ENCODE results near the gene SOX3. TPM values are rescaled to one million over a fixed set of nuclear protein-coding genes. Genes with fewer than 3 reads are reported as not detected.

SOX3 gene
- not detected for total RNA-seq

DNA sequence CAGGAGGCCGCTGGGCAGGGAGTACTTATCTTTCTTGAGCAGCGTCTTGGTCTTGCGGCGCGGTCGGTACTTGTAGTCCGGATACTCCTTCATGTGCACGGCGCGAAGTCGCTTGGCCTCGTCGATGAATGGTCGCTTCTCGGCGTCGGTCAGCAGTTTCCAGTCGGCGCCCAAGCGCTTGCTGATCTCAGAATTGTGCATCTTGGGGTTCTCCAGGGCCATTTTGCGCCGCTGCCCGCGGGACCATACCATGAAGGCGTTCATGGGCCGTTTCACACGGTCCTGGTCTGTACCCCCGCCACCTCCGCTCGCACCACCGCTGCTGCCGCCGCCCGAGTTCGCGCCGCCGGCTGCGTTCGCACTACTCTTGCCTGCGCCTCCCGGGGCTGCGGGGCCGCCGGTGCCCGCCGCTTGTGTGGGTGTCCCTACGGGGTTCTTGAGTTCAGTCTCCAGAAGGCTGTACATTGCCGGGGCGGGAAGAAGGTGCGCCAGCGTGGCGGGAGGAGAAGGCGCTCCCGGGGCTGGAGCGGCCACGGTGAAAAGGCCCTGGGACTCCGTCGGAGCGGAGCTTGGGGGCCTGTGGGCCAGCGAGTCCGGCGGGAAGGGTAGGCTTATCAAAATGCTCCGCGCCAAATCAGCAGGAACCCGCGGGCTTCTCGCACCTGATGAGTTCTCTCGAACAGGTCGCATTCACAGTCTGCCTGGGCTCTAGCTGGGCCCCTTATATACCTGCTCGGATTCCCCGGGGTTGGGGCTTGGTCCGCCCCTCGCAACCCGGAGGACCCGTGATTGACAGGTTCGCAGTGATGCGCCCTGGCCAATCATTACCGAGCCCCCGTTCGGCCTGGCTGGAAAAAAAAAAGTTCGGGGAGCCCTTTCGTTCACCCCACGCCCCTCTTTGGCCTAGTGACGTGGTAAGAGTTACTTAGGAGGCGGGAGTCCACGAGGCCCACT, at the start of gene SOX3:
TSS of gene SOX3 (minus strand) at position 699 of the 954 bp plus-strand sequence. CDS start at position 690, 9 bp downstream.
- Mint-ChIP-seq H3K36me3 (no peaks in the 10 kb centered on the region), H3K27me3 (peaks cover 78% of the 10 kb centered on the region), H3K4me3 (no peak within 1 kb of the TSS), H3K27ac (no peak within 1 kb of the TSS), H3K4me1 (peaks cover 1% of the 10 kb centered on the region), H3K9me3 (no peaks in the 10 kb centered on the region)
- DNase-seq, result no peak

DNA sequence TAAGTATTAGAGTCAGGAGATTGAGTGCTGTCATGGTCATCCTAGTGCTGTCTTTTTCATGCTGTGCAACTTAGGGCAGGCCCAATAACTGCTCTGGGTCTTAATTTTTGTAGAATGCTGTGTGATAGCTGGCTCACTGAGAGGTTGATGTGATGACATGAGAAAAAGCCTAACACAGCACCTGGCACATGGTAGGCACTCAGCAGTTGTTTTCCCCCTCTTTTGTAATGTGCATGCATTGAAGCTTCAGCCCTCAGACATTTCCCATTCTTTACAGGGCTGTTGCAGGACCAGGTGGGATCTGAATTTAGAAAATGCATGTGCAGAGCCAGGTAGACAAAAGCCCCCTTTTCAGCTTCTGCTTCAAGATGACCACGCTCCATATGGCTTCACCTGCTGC, 44.1 kb upstream of the SOX3 start:
- no peak overlapping the region for H3K4me3 Mint-ChIP-seq
- peaks cover 5% of the 10 kb centered on the region for H3K27me3 Mint-ChIP-seq

DNA sequence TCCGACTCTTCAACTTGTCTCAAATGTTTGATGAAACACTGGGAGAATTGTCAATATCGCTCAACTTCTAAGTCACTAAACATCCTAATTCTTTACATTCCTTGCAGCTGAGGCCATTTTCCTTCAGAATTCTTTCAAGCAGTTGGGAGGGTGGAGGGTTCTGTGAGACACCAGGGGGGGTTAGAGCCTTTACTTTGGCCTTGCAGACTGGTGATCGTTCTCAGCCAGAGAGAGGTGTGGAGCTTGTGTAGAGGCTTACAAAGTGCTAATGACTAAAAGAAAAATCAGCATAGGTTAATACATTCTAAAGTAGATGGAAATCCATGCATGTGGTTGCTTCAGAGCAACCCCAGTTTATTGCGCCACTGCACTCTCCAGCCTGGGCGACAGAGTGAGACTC, 21.3 kb upstream of the SOX3 start:
- no peaks in the 10 kb centered on the region for H3K27me3 Mint-ChIP-seq
- no peak overlapping the region for H3K27ac Mint-ChIP-seq
- H3K36me3 Mint-ChIP-seq, result no peaks in the 10 kb centered on the region
- no peak overlapping the region for H3K4me3 Mint-ChIP-seq
- no peaks in the 10 kb centered on the region for H3K4me1 Mint-ChIP-seq
- no peaks in the 10 kb centered on the region for H3K9me3 Mint-ChIP-seq
- DNase-seq, result no peak

More for the DNA sequence above, 44.1 kb upstream of the SOX3 start:
- no peak for DNase-seq
- Mint-ChIP-seq H3K9me3 (no peaks in the 10 kb centered on the region), H3K4me1 (no peaks in the 10 kb centered on the region), H3K36me3 (no peaks in the 10 kb centered on the region), H3K27ac (no peak overlapping the region)

DNA sequence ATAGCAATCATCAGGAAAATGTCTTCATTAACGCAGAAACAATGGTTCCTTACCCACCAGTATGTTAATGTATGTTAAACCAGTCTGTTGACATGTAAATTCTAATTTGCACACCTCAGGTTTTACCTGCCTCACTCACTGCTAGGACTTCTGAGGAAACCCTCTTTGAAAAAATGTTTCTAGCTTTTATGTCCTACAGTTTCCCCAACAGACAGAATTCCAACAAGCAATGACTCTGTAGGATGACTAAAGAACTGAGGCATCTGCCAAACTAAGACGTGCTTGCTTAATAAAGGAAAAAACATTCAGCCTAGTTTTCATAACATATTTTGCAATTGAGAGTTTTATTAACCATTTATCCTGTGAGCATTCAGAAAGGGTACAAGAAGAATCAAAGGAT, 20.6 kb upstream of the SOX3 start:
- Mint-ChIP-seq H3K4me3 (no peak overlapping the region), H3K36me3 (no peaks in the 10 kb centered on the region), H3K27ac (no peak overlapping the region), H3K9me3 (no peaks in the 10 kb centered on the region), H3K4me1 (no peaks in the 10 kb centered on the region), H3K27me3 (no peaks in the 10 kb centered on the region)
- DNase-seq, result no peak

DNA sequence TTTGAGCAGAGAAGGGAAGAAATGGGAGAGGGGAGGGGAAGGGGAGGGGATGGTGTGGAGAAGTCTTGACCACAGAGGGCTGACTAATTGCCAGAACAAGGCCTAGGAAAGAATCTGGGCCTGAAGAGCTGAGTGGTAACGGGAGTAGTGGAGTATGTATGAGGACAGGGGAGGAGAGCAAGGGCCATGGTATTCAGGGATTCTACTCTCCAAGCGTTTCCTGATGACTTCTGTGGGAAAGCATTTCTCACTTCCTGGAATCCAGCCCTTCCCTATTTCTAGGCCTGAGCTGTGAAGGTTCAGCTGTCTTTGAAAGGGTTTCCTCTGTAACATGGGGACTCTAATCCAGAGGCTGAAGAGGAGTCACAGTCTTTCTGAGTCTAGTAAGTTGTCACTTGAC, 19.7 kb upstream of the SOX3 start:
- no peaks in the 10 kb centered on the region for H3K36me3 Mint-ChIP-seq
- DNase-seq, result no peak
- H3K27ac Mint-ChIP-seq, result no peak overlapping the region
- H3K27me3 Mint-ChIP-seq, result no peaks in the 10 kb centered on the region
- H3K9me3 Mint-ChIP-seq, result no peaks in the 10 kb centered on the region
- H3K4me3 Mint-ChIP-seq, result no peak overlapping the region
- H3K4me1 Mint-ChIP-seq, result no peaks in the 10 kb centered on the region

DNA sequence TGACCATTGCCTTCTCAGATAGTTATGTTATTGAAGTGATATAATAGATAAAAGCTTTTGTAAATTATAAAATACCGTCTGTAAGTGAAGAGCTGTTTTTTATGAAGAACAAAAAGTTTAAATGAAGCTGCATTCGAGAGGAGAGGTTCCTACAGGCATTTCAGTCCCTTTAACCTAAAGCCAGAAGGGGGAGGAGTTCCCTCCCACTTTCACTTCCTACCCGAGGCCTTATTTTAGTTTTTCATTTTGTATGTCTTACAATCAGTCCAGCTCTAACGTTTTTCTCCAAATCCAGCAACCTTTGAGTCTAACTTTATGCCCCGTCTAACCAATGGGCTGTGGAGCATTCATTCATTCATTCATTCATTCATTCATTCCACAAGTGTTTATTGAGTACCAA, 16.5 kb upstream of the SOX3 start:
- Mint-ChIP-seq H3K27me3 (no peaks in the 10 kb centered on the region), H3K4me3 (no peak overlapping the region), H3K9me3 (no peaks in the 10 kb centered on the region), H3K27ac (no peak overlapping the region), H3K4me1 (no peaks in the 10 kb centered on the region), H3K36me3 (no peaks in the 10 kb centered on the region)
- DNase-seq, result no peak

DNA sequence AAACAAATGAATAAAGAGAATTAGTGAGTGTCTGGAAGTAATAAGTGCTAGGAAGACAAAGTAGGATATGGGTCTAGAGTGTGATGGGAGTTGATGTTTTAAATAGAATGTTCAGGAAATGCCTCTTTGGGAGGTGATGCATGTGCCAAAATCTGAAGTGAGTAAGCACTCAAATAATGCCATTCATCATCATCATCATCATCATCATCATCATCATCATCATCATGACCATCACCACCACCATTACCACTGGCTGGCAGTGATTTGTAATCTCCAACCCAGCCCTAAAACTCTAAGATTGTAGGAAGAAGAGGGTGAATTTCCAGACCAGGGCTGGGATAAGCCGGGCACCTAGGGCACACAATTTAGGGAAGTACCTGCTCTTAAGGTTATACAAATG, 9.7 kb upstream of the SOX3 start:
- H3K4me3 Mint-ChIP-seq, result no peak overlapping the region
- peaks cover 19% of the 10 kb centered on the region for H3K27me3 Mint-ChIP-seq

DNA sequence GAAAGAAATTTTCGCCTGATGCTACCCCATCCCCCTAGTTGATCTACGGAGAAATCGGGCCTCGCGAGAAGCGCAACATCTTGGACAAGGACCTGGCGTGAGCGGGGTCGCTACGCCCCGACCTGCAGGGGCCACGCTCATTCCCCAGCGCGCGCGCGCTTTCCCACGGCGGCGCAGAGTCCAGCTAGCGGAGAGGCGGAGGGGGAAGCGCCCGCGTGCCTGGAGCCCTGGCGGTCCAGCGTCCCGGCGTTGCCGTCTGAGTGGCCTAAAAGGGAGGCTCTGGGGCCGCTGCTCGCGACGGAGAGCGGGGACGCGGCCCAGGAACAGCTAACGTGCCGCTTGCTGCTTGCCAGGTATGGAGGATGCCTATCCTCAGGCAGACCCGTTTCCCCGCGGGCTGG, 6.0 kb upstream of the SOX3 start:
- DNase-seq, result no peak
- peaks cover 51% of the 10 kb centered on the region for H3K27me3 Mint-ChIP-seq

More for the DNA sequence above, 9.7 kb upstream of the SOX3 start:
- Mint-ChIP-seq H3K9me3 (no peaks in the 10 kb centered on the region), H3K4me1 (no peaks in the 10 kb centered on the region), H3K27ac (no peak overlapping the region), H3K36me3 (no peaks in the 10 kb centered on the region)
- DNase-seq, result no peak

DNA sequence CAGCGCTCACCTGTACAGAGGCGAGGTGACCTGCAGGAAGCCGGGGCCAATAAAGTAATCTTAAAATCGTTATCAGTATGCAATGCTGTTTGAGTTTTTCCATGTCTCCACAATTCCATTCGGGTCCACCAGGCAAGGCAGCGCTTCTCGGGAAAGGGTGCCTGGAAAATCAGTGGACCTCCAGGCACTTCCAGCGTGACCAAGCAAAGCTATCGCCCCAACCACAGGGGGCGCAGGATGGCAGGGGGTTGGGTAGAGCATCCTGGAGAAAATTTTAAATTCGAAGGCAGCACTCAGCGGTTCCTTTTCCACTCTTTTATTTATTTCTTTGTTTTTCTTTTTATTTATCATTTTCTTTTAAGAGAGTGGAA, 5.4 kb upstream of the SOX3 start:
- Mint-ChIP-seq H3K4me3 (no peak overlapping the region), H3K4me1 (peaks cover 1% of the 10 kb centered on the region), H3K36me3 (no peaks in the 10 kb centered on the region), H3K27me3 (peaks cover 57% of the 10 kb centered on the region), H3K27ac (no peak overlapping the region), H3K9me3 (no peaks in the 10 kb centered on the region)
- no peak for DNase-seq

More for the DNA sequence above, 6.0 kb upstream of the SOX3 start:
- no peak overlapping the region for H3K4me3 Mint-ChIP-seq
- no peaks in the 10 kb centered on the region for H3K36me3 Mint-ChIP-seq
- H3K27ac Mint-ChIP-seq, result no peak overlapping the region
- H3K9me3 Mint-ChIP-seq, result no peaks in the 10 kb centered on the region
- peaks cover 1% of the 10 kb centered on the region for H3K4me1 Mint-ChIP-seq

DNA sequence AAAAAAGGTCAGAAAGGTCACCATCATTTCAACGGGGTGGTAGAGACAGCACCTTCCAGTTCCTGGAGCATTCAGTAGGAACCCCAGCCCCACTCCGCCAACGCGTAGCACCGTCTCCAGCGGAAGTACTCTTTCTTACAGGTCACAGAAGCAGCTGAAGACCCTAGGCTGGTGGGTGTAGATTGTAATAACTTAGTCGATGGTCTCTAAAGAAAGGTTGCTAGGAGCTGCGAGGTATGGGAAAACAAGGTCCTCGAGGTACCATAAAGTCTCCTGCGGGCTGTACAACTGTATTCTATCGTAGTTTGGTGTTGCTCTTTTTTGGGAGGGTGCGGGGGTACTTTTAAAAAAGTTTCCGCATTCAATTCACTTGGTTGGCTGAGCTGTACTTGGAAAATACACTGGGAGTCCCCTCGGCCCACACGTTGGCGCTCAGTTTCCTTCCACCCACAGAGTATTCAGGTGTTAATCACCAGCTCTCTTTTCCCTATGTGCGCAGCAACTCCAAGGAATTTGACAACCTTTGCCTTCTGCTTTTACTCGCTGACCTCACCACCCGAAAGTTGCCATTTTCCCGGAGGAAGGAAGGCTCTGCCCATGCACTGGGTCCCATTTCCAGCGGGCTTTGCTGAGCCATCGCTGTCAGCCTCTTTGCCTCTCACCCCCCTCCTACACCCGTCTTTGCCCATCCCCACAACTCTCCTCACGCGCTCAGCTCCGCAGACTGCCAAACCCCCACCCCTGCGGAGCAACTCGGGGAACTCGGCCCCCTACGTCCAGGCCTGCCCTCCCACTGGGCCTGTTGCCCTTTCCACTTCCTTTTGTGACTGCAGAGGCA, 4.8 kb upstream of the SOX3 start:
- Mint-ChIP-seq H3K4me3 (no peak overlapping the region), H3K27ac (no peak overlapping the region), H3K4me1 (peaks cover 1% of the 10 kb centered on the region), H3K9me3 (no peaks in the 10 kb centered on the region), H3K27me3 (peaks cover 62% of the 10 kb centered on the region), H3K36me3 (no peaks in the 10 kb centered on the region)
- no peak for DNase-seq

DNA sequence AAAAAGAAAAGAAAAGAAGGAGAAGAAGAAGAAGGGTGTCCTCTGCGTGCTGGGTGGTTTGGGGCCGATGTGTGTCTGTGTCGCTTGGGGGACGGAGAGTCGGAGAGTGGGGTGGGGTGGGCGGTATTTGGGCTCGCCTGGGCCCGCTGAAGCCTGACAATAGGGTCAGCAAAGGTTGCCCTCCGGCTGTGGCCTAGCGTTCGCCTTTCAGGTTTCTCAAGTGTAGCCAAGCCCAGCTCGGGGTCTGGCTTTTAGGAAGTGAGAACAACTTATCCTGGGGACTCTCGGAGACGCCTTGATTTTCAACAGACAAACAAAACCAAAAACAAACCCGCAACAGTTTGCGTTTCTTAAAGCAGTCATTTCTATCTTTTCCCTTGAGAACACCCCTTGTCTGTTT, 4.1 kb upstream of the SOX3 start:
- no peak for DNase-seq
- H3K27me3 Mint-ChIP-seq, result peaks cover 62% of the 10 kb centered on the region
- H3K9me3 Mint-ChIP-seq, result no peaks in the 10 kb centered on the region
- H3K27ac Mint-ChIP-seq, result no peak overlapping the region
- H3K4me3 Mint-ChIP-seq, result no peak overlapping the region
- H3K36me3 Mint-ChIP-seq, result no peaks in the 10 kb centered on the region
- H3K4me1 Mint-ChIP-seq, result peaks cover 1% of the 10 kb centered on the region

DNA sequence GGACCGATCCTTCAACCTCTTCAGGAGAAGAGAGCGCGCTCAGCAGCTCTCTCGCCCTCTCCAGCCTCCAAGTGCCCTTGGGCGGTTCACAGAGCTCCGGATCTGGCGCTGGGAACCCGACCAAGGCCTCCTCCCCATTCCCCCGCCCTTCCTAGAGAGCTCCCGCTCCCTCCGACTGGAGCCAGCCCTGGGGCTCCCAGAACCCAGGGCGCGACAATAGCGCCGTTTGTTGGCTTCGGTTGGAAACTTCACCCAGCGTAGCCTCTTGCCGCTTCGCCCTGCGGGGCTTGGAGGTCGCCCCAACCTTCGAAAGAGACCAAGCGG, 3.1 kb upstream of the SOX3 start:
- Mint-ChIP-seq H3K36me3 (no peaks in the 10 kb centered on the region), H3K27me3 (peaks cover 67% of the 10 kb centered on the region), H3K4me1 (peaks cover 1% of the 10 kb centered on the region), H3K27ac (no peak overlapping the region), H3K9me3 (no peaks in the 10 kb centered on the region), H3K4me3 (no peak overlapping the region)
- DNase-seq, result no peak

DNA sequence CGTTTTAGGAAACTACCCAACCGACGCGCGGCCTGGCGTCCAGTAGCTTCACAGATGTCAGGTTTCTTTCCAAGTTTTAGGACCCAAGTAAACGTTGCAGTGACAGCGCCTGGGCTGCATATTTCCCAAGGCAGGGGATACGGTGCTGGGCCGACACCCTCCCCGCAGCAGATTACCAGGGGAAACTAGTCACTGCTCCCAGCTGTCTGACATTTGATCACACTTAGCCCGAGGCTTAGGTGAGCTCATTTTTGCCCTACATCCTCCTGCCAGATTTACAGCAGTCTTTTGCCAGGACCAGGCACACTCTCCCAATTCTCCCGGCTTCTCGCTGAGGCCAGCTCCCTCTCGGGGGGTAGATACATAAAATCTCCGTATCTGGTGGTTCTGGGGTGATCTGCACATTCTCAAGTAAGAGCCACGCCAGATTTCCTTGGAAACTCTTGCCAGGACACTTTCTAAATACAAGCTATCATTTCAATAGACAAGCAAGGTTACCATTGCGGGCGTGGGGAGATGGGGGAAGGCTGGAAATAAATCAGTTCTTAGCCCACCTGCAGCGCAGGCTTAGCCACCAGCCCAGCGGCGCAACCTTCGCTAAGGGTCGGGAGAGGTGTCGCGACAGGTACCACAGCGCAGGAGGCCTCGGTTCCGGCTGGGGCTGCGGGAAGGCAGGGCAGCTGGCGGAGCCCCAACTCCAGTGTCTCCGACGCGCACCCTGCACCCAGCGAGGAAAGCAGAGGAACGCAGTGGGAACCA, 2.5 kb upstream of the SOX3 start:
- Mint-ChIP-seq H3K36me3 (no peaks in the 10 kb centered on the region), H3K27ac (no peak overlapping the region), H3K9me3 (no peaks in the 10 kb centered on the region), H3K27me3 (peaks cover 73% of the 10 kb centered on the region), H3K4me1 (peaks cover 1% of the 10 kb centered on the region), H3K4me3 (no peak overlapping the region)
- no peak for DNase-seq

DNA sequence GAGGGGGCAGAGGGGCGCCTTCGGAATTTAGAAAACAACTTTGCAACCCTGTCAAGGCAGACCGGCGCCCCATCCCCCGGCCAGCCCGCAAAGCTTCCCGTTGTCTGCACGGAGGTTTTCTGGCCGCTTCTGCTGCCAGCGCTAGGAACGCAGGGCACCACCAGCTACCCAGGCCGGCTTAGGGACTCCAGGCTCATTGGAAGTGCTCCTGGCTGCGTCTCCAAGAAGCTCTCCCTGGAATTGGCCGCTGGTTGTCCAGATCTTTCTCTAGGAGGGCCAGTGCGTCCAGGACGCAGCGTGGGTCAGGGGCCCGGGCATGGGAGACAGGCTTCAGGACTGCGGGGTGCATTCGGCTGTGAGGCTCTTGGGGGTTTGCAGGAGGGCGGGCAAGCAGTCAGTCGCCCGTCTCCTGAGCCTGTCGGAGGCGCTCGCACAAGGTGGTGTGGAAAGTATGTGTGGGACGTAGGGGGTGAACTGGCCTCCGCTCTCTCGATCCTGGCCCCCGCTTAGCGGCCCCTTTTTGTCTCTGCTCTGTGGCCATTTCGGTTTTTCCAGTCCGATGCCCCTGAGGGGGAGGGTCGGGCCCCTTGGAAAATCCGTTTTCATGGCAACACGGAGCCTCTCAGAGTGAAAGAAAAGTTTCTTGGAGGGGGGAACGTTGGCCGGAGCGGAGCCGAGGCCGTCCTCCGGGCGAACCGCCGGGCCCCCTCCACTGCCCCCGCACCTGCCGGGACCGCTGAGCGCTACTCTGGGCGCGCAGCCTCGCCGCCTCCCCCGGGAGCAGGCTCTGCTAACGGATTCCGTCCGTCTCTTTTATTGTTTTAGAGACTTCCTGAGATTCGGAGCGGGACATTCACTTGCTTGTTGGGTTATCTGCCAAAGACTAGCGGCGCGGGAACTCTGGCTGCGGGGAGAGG, 810 bp upstream of the SOX3 start:
- no peaks in the 10 kb centered on the region for H3K9me3 Mint-ChIP-seq
- no peak overlapping the region for H3K27ac Mint-ChIP-seq
- H3K4me1 Mint-ChIP-seq, result peaks cover 1% of the 10 kb centered on the region
- H3K4me3 Mint-ChIP-seq, result no peak overlapping the region
- DNase-seq, result no peak
- H3K36me3 Mint-ChIP-seq, result no peaks in the 10 kb centered on the region
- H3K27me3 Mint-ChIP-seq, result peaks cover 80% of the 10 kb centered on the region

All from activated naive CD8-positive, alpha-beta T cell treated with anti-CD3 and anti-CD28 coated beads for 36 hours (primary cell).